ENCODE results near the gene CD2AP. TPM values are rescaled to one million over a fixed set of nuclear protein-coding genes. Genes with fewer than 3 reads are reported as not detected.

Gene CD2AP
- total and polyA plus RNA-seq, 3 donors from 2014 or later, result 10.4 to 35.7 (median 33.5) TPM

- H3K27me3 ChIP-seq, result no peaks in the 10 kb centered on the region
- no peak for TF ChIP-seq POLR2A (IDR thresholded peaks at IDR 0.05)
- TF ChIP-seq, protein P1, sequence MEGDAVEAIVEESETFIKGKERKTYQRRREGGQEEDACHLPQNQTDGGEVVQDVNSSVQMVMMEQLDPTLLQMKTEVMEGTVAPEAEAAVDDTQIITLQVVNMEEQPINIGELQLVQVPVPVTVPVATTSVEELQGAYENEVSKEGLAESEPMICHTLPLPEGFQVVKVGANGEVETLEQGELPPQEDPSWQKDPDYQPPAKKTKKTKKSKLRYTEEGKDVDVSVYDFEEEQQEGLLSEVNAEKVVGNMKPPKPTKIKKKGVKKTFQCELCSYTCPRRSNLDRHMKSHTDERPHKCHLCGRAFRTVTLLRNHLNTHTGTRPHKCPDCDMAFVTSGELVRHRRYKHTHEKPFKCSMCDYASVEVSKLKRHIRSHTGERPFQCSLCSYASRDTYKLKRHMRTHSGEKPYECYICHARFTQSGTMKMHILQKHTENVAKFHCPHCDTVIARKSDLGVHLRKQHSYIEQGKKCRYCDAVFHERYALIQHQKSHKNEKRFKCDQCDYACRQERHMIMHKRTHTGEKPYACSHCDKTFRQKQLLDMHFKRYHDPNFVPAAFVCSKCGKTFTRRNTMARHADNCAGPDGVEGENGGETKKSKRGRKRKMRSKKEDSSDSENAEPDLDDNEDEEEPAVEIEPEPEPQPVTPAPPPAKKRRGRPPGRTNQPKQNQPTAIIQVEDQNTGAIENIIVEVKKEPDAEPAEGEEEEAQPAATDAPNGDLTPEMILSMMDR (IDR thresholded peaks at IDR 0.05), result no peak
These were observed 35.3 kb downstream of the CD2AP start for GRCh38 chr6:47512872-47513271.

DNA sequence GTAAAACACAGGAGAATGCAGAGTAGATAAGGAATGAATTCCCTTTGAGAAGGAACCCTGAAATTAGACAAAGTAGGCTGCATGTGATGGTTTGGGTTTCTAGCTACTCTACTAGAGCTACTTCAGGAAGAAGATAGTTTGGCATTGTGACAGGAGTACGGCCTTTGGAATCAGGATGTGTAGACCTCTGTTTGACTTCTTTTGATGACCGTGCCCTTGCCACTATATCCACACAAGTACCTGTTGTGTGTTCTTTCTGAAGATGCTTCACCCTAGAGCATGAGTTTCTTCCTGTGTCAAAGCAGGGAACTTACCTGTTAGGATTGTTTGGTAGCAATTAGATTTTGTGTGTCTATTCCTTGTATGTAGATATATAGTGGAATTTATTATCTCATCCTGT, 41.7 kb downstream of the CD2AP start:
- no peaks in the 10 kb centered on the region for H3K4me1 ChIP-seq
- no peaks in the 10 kb centered on the region for H3K36me3 ChIP-seq (ENCODE audit: low read depth, missing control alignments)
- H3K27ac ChIP-seq, result no peak overlapping the region
- H3K27me3 ChIP-seq, result no peaks in the 10 kb centered on the region
- DNase-seq, result no peak
- no peaks in the 10 kb centered on the region for H3K9me3 ChIP-seq
- no peak overlapping the region for H3K4me3 ChIP-seq
- intact Hi-C loops (cut with DNase I; ENCODE audit: low total_unique reads), result no loop called here
- TF ChIP-seq POLR2A (IDR thresholded peaks at IDR 0.05), result no peak
- TF ChIP-seq, protein P1 (IDR thresholded peaks at IDR 0.05), result no peak
- 72 to 88% methylated on average over 2 of the region's 2 CpGs for WGBS, 2 donors

More at GRCh38 chr6:47512872-47513271, 35.3 kb downstream of the CD2AP start:
- no peak overlapping the region for H3K4me3 ChIP-seq
- DNase-seq, result no peak
- no peak overlapping the region for H3K27ac ChIP-seq
- H3K4me1 ChIP-seq, result no peaks in the 10 kb centered on the region
- no peaks in the 10 kb centered on the region for H3K9me3 ChIP-seq
- intact Hi-C loops (cut with DNase I; ENCODE audit: low total_unique reads), result no loop called here
- no peaks in the 10 kb centered on the region for H3K36me3 ChIP-seq (ENCODE audit: low read depth, missing control alignments)

DNA sequence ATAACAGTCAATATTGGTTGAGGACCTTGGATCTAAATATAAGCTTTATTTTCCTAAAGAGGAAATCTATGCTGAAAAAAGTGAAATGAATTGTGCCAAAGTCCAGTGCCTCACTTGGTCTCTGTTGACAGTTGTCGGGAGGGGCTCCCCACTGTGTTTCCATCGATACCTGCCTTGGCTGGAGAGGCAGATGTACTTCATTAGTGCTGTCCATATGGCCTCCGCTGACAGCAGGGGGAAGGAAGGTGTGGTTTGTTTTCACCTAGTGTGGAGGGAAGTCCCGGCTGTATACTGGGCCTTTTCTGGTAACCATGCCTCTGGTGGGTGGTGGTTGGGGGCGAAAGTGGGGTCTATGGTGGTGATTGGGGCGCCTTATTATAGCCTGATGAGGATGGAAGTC, 42.7 kb downstream of the CD2AP start:
- Histone ChIP-seq H3K36me3 (ENCODE audit: low read depth, missing control alignments) (no peaks in the 10 kb centered on the region), H3K27ac (no peak overlapping the region), H3K4me3 (no peak overlapping the region), H3K4me1 (no peaks in the 10 kb centered on the region), H3K9me3 (no peaks in the 10 kb centered on the region), H3K27me3 (no peaks in the 10 kb centered on the region)
- TF ChIP-seq, protein P1 (IDR thresholded peaks at IDR 0.05), result no peak
- no peak for TF ChIP-seq POLR2A (IDR thresholded peaks at IDR 0.05)
- intact Hi-C loops (cut with DNase I; ENCODE audit: low total_unique reads), result no loop called here
- DNase-seq, result no peak
- 68 to 95% methylated on average over 5 to 6 of the region's 6 CpGs for WGBS, 2 donors

DNA sequence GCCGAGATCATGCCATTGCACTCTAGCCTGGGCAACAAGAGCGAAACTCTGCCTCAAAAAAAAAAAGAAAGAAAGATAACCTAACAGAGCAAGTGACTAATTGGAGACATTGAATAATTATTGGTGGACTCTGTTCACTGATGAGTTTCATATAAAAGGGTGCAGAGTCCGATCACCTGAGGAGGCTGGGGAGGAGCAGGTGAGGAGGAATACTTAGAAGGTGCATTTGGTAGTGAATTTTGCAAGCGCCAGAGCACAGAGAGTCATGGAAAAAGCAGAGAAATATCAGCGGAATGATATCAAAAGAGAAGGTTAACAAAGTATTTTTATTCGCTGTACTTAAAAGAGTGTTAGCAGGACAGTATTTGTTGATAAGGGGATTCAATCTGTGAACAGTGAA, 44.4 kb downstream of the CD2AP start:
- no peaks in the 10 kb centered on the region for H3K36me3 ChIP-seq (ENCODE audit: low read depth, missing control alignments)
- H3K9me3 ChIP-seq, result no peaks in the 10 kb centered on the region
- no peaks in the 10 kb centered on the region for H3K4me1 ChIP-seq
- no peak for TF ChIP-seq POLR2A (IDR thresholded peaks at IDR 0.05)
- TF ChIP-seq, protein P1 (IDR thresholded peaks at IDR 0.05), result no peak
- H3K27ac ChIP-seq, result no peak overlapping the region
- no peaks in the 10 kb centered on the region for H3K27me3 ChIP-seq
- intact Hi-C loops (cut with DNase I; ENCODE audit: low total_unique reads), result no loop called here
- DNase-seq, result no peak
- 76 to 80% methylated on average over 6 of the region's 6 CpGs for WGBS, 2 donors
- no peak overlapping the region for H3K4me3 ChIP-seq

GRCh38 chr6:47524136-47524845, 46.7 kb downstream of the CD2AP start:
- H3K27ac ChIP-seq, result no peak overlapping the region
- TF ChIP-seq, protein P1 (IDR thresholded peaks at IDR 0.05), result no peak
- TF ChIP-seq POLR2A (IDR thresholded peaks at IDR 0.05), result no peak
- no peak overlapping the region for H3K4me3 ChIP-seq
- H3K9me3 ChIP-seq, result no peaks in the 10 kb centered on the region
- H3K36me3 ChIP-seq (ENCODE audit: low read depth, missing control alignments), result no peaks in the 10 kb centered on the region
- no peaks in the 10 kb centered on the region for H3K4me1 ChIP-seq
- H3K27me3 ChIP-seq, result no peaks in the 10 kb centered on the region
- intact Hi-C loops (cut with DNase I; ENCODE audit: low total_unique reads), result no loop called here
- 77 to 80% methylated on average over 3 of the region's 3 CpGs for WGBS, 2 donors
- no peak for DNase-seq
